Lung microvascular endothelial cell (primary cell): ENCODE measurements around the gene SLC18B1. TPM values are rescaled to one million over a fixed set of nuclear protein-coding genes. Genes with fewer than 3 reads are reported as not detected.

ENCODE experiments used
- DNase-seq, 2 donors: peaks; one replicate each; pipeline versions ENCODE4 v3.0.0 to v3.0.0-alpha.2; 2010; ENCODE audit warnings: low read depth in 2 of 2
- total RNA-seq: library from RNA; depleted of rRNA; stranded (reverse); fragments of >200 nt; gene quantifications from 2 replicates; pipeline ENCODE4 v1.2.1, GENCODE V29; 2014

SLC18B1 gene
- total RNA-seq, 1 donor from 2014 or later: 5.4 TPM

GRCh38 chr6:132746048-132746447, 52.4 kb downstream of the SLC18B1 start:
- no peak for DNase-seq

DNA sequence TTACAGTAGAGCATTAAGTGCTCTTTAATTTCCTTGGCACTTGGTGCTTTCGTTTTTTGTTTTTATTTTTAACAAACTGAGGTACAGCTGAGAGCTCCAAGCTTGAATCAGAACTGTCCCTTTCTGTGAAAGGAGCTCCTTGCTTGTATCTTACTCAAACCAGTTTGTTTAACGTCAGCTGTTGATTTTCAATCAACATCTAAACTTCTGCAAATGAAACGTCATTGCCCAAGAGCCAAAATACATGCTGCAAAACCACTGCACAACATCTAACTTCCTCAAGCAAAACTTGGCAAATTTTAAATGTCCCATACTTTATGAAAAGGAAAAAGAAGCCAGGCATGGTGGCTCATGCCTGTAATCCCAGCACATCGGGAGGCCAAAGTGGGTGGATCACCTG, 55.9 kb downstream of the SLC18B1 start:
- DNase-seq: no peak

DNA sequence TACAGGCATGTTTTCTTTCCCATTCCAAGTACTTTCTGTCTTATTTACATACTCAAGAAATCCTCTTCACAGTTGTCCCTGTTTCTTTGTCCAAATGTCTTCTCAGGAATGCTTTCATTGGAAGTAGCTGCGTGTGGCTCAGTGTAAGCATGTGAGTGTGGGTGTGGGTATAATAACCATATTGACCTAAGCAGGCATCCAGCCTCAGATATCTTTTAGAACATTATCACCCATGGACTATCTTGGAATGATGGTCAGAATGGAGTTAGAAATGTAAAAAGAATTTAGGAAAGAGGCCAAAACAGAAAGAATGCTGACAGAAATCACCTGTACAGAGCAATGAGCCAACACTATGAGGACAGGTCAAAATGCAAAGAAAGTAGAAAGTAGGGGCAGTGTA, 57.2 kb downstream of the SLC18B1 start:
- DNase-seq: no peak

DNA sequence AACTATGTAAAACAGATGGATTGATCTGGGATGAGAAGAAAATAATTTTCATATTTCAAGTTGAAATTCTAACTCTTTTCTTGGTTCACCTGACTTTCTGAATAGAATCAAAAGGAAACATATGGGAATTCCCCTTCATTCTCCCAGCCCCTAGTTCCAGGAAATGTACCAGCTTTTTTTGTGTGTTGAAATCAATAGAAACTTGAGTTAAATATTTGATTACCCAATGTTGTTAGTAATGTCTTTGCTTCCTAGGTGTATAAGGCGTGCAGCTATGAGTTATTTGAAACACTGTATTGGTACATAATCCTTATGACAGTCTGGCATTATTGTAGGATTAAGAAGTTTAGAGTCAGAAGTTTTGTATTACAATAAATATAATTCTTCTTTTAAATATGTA, 62.2 kb downstream of the SLC18B1 start:
- DNase-seq: no peak

GRCh38 chr6:132734694-132735236, 63.7 kb downstream of the SLC18B1 start:
- DNase-seq: peak; percentile 10 to 11

DNA sequence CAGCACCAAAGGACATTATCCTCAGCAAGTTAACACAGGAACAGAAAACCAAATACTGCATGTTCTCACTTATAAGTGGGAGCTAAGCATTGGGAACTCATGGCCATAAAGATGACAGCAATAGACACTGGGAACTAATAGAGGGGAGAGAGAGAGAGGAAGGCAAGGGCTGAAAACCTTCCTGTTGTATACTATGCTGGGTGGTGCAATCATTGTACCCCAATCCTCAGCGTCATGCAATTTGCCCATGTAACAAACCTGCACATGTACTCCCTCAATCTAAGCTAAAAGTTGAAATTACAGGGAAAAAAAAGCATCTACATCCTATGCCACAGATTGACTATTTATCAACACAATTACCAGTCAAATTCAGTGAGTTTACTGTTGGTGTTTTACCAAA, 64.6 kb downstream of the SLC18B1 start:
- DNase-seq: no peak

- no peak for DNase-seq
Observed at GRCh38 chr6:132733283-132733682, 65.2 kb downstream of the SLC18B1 start.

DNA sequence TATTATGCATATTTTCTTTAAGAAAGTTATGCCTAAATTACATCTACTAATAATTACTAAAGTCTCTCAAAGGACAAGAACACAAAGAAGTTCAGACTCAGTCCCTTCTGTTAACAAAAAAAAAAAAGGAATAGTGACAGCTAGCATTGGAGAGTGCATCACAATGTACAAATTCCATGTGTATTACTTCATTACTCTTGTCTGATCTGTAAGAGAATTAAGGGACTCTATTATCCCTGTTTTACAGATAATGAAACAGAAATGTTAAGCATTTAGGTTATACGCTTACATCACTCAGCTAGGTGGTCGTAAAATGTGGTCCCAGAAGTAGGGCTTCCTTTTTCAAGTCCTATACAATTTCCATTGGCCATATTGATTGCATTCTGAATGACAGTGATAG, 67.4 kb downstream of the SLC18B1 start:
- DNase-seq: no peak

DNA sequence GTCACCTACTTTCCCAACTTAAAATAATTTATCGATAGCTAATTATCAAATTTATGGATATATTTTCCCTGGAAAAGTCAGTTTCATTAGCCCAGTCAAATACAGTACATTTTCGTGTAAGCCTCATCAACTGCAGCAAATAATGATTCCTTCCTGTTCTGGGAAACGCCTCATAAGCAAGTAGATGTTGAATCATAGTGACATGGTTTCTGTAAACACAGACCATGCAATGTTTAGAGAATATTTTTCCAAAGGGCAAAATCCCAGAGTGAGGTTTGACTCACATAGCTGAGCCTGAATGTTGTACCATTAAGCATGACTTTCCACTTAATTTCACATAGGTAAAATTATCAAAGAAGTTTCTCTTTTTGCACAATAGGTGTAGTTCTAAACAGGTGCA, 67.9 kb downstream of the SLC18B1 start:
- peak in 1 of 2 donors; percentile 70 for DNase-seq

DNA sequence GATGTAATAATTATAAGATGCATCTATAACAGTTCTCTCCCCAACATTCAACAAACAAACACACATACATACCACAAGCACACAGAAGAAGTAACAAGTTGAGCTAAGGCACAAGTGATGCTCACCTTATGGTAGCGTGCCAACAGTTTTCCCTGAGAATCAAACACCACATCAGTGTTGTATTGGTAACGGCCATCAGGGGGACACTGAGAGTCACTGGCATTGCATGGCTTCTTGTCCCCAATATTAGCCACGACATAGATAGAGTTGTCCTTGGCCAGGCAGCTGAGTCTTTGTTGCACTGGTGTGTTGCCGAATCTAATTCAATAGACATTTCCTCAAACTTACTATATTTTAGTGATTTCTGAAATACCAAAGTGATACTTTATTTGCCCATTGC, 69.8 kb downstream of the SLC18B1 start:
- DNase-seq: peak in 1 of 2 donors; percentile 10

- no peak for DNase-seq
Observed at GRCh38 chr6:132726608-132726975, 71.8 kb downstream of the SLC18B1 start.

- no peak for DNase-seq
Observed at GRCh38 chr6:132725947-132726607, 72.4 kb downstream of the SLC18B1 start.

DNA sequence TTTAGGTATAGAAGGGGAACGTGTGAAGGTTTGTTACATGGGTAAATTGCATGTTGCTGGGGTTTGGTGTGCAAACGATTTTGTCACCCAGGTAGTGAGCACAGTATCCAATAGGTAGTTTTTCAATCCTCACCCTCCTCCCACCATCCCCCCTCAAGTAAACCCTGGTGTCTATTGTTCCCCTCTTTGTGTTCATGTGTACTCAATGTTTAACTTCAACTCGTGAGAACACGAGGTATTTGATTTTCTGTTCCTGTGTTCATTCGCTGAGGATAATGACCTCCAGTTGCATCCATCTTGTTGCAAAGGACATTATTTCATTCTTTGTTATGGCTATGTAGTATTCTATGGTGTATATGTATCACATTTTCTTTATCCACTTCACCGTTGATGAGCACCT, 73.0 kb downstream of the SLC18B1 start:
- no peak for DNase-seq

DNA sequence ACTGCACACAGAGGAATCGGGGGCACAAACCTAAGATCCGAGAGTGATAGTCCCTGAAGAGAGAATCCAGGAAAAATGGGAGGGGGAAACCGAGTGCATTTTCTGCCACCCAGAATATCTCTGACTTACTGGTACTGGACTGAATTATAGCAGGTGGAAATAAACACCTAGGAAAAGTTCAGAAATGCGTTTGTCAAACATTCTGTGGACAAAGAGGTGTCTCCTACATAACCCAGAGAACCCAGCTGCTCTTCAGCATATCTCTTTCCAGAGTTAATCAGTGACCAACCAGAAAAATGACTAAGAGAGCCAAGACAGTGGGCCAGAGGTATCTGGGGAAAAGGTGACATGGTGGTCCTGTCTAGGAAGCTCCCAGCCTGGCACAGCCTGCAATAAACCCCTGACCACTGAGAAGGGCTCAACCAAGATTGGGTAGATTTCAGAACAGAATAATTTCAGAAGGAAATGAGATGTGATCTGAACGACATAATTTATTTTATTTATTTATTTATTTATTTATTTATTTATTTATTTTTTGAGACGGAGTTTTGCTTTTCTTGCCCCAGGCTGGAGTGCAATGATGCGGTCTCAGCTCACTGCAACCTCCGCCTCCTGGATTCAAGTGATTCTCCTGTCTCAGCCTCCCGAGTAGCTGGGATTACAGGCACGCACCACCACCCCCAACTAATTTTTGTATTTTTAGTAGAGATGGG, 78.5 kb downstream of the SLC18B1 start:
- DNase-seq: no peak

Other genes with a start within 250 kb of the SLC18B1 start
- gene TAAR8, start 246.0 kb downstream of the SLC18B1 start, total RNA-seq: not detected in 2 replicates
- gene TAAR6, start 228.3 kb downstream of the SLC18B1 start, total RNA-seq: not detected in 2 replicates
- gene TAAR5, start 208.9 kb downstream of the SLC18B1 start, total RNA-seq: not detected in 2 replicates
- gene TAAR2, start 174.4 kb downstream of the SLC18B1 start, total RNA-seq: not detected in 2 replicates
- not detected in 2 replicates for gene TAAR1, start 139.5 kb downstream of the SLC18B1 start, total RNA-seq
- under 0.01 TPM in 1 of 2 replicates, not detected in the other for gene VNN1, start 84.6 kb downstream of the SLC18B1 start, total RNA-seq
- not detected in 2 replicates for gene VNN2, start 40.7 kb downstream of the SLC18B1 start, total RNA-seq
- 1,609 and 1,971 TPM in 2 replicates for gene RPS12, start 15.9 kb upstream of the SLC18B1 start, total RNA-seq